HG03066 (cell line): Measurements from ENCODE around the gene RFLNA.
"Not testable (repeated sequence)": the region's sequence is repeated elsewhere in the genome, so short reads cannot be mapped to it uniquely, and the experiment has no call there.

Experiments used
- ATAC-seq: cut with Tn5 transposase; IDR thresholded peaks from one replicate; pipeline ENCODE4 v1.9.1; 2021; ENCODE audit warnings: low read depth; ENCODE audit not compliant: unreplicated experiment

RFLNA gene

DNA sequence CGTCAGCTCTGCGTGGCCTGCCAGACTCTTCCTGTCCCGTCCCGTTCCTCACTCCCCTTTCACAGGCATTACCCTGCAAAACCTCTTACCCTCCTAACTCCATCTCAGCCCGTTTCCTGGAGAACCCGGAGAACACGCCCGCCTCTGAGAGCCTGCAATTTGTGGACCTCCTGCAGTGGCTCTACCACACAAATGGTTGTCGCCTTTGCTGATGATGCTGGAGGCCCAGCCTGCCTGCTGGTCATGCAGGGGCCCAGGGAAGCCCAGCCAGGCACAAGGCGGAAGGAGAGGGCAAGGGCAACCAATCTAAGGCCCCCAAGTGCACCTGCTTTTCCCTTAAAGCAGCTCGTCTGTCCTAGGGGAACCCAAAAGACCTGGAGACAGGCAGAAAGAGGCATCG, 22.5 kb downstream of the RFLNA start:
- ATAC-seq: no peak

DNA sequence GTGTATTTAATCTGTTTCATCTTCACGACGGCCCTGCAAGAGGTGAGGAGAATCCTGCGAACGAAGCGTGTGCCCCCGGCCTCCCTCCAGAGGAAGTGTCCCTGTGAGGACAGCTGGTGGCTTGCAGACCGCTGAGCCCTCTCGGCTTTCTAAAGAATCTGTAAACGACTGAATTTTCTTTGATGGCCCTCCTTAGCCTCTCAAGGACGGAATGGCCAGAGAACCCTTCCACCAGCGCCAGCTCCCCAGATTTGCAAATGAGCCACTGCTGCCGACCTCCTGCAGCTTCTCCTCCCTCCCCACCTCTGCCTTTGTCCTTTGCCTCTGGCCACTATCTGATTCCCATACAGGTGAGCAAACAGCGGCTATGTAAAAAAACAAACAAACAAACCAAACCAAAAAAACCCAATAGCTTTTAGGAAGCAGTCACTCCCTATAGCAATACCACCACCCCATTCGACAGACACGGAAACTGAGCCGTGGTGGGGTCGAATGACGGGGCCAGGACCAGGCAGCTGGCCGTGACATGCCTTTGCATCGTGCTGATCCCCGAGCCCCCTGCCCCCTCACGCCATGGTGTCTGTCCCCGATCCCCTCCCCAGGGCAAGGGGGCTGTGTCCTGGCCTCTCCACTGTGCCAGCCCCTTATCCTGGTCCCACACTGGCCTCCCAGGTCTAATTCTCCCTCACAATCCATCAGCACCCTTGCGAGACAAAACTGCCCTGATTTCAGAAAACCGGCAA, 23.6 kb downstream of the RFLNA start:
- ATAC-seq: no peak

DNA sequence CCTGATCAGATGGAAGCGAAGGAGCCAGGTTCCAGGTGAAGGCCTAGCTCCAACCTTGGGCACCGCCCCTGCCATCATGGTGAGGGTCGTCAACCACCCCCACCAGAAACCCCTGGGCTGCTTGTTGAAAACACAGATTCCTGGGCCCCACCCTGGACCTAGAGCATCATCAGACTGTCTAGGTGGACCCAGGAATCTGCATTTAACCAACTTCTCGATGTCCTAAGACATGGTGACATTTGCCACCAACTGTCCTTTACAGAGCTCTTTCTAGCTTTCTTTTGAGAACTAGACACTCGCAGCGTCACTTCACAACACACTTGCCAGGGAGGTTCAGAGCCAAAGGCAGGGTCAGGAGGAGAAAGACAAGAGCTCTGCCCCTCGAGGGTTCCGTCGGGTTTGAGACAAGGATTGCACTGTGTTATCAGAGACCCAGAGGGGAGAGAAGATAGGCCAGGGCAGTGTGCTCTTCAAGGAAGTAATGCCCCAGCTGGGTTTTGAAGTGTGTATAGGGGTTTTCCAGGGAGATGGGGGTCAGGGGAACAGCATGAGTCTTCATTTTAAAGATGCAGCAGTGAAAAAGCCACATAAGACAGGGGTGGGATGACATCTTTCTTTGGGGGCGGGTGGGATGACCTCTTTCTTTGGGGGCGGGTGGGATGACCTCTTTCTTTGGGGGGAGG, 24.6 kb downstream of the RFLNA start:
- no peak for ATAC-seq

DNA sequence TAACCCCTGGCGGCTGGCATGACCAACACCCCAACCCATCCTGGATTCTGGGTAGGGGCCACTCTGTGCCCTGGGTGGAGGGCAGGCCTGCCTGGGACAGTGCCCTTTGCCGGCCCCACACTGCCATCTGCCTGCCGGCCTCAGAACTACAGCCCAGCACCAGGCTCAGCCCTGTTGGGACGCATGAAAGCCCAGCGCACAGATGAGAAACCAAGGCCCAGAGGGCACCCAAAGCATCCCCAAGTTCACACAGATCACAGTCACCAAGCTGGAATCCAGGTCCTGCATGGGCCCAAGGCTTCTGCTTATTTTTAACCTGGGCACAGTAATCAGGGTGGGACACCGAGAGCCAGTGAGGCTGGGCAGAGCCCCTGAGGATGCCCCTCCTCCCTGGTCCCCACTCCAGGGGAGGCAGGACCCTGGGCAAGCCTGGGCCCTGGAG, 26.2 kb downstream of the RFLNA start:
- ATAC-seq: peak; percentile 55

DNA sequence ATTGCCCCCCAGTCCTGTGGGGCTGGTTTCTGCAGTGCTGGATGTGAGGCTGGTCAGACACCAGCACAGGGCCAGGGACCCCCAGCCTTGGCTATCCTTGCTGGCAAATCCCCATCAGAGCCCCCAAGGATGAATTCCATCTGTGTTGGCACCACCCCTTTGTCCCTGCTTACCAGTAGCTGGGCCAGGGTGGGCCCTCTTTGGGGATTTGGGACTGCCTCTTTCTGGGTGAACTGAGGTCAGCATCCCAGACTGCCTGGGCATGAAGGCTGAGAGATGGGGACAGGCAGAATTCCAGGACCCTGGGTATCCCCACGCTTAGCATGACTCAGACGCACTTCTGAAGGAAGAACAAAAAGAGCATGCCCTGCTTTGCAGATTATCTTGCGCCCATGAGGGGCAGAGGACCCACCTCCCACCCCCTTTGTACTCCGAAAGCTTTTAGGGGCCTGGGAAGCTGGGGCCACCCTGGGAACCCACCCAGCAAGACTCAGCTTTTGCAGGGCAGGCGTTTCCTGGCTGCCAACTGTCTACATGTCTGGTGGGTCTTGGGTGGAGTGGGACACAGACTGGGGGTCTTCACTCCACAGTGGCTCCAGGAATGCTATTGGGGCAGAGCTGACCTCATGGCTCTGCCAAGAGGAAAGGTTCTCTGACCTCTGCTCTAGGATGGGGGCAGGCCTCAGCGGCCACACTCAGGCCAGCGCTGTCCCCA, 26.8 kb downstream of the RFLNA start:
- ATAC-seq: no peak

DNA sequence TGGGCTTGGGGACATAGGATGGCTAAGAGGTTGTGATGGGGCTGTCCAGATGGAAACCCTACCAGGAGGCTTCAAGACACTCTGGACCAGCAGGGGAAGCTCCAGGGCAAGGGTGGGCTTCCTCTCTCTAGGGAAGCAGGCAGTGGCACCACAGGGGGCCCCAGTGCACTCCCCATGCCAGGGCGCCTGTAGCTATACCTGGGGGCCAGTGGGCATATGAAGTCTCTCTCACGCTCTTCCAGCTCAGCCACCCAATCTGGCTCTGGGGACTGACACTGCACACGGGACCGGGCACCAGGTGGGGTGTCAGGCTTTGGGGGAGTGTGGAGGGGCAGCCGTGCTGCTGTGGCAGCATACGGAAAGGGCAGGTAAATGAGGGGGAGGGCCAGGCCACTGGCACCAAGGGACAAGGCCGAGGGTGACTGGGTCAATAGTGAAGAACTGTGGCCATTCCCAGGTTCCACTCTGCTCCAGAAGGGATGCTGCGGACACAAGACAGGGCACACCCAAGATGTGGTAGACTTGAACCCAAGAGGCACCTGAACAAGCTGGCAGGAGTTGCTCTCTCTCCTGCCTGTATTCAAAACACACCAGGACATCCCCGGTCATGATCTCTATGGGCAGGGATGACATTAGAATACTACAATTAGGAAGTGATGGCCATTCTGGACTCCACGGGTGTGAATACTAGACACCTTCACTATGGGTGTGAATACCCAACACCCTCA, 27.5 kb downstream of the RFLNA start:
- ATAC-seq: no peak

DNA sequence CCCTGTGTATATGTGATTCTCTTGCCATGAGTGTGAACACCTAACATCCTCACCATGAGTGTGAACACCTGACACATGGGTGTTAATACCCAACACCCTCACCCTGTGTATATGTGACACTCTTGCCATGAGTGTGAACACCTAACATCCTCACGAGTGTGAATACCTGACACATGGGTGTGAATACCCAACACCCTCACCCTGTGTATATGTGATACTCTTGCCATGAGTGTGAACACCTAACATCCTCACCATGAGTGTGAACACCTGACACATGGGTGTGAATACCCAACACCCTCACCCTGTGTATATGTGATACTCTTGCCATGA, 28.1 kb downstream of the RFLNA start:
- ATAC-seq: not testable (repeated sequence)

DNA sequence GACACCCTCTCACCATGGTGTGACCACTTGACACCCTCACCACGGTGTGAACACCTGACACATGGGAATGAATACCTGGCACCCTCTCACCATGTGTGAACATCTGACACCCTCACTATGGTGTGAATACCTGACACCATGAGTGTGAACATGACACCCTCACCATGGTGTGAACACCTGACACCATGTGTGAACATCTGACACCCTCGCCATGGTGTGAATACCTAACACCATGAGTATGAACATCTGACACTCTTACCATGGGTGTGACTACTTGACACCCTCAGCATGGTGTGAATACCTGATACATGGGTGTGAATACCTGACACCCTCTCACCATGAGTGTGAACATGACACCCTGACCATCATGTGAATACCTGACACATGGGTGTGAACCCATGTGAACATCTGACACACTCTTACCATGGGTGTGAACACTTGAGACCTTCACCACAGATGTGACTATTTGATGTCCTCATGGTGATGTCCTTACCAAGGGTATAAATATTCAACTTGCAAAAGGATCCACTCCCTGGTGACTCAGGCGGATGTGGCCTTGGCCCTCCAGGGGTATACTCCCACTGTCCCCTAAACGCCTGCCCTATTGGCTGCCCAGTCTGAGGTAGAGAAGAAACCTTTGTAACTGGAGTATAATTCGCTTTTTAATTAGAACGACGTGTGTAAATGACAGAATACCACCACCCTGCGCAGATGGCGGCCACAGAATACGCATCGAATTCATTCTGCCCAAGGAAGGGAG, 29.1 kb downstream of the RFLNA start:
- ATAC-seq: no peak

DNA sequence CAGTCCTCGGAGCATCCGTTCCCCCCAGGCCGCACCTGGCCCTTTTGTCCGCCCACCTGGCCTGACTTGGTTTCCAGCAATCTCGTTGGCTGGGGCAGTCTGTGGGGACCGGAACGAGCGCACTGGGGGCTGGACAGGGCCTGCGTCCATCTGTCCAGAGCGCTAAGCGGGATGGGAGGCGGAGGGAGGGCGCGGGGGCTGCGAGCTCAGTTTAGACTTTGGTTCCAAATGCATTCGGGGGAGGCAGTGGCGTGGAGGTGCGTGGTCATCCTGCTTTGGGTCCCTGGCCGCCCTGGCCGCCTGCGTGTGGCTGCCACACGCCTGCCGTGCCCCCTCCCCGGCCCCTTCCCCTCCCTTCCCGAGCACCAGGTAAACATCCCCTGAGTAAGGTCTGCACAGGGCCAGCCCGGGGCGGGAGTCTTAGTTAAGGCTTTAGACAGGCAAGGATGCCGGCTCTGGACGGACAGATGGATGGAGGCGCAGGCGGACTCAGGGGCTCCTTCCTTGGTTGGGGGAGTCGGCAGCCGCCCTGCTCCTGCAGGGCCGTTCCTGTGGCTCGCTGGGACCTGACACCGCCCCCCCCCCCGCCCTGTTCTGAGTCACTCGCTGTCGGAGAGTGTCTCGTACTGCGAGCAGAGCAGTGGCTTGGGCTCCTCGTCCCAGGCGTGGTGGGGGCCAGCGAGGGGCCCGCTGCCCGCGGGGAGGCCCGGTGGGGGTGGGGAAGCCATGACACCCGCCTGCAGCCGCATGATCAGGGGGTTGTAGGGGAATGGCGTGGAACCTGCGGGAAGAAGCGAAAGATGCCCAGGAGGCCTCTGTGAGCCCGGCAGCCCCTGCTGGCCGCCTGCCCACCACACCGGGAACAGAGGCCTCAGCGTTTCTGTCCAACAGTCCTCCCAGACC, 30.2 kb downstream of the RFLNA start:
- no peak for ATAC-seq

DNA sequence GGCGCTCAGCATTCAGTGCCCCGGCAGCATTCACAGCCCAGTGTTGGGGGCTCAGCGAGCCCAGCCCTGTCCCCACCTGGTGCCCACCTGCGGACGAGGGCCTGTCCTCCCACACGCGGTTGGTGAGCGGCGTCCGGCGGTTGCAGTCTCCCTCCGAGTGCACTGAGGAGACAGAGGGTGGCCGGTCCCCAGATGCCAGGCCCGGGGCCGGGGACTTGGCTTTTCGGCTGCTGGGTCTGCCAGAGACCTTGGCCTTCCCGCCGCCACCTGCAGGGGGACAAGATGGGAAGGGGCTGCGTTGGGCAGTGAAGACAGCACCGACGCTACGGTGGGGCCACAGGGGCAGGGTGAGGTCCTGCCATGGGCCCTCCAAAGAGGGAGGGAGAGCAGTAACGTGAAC, 31.2 kb downstream of the RFLNA start:
- ATAC-seq: no peak

DNA sequence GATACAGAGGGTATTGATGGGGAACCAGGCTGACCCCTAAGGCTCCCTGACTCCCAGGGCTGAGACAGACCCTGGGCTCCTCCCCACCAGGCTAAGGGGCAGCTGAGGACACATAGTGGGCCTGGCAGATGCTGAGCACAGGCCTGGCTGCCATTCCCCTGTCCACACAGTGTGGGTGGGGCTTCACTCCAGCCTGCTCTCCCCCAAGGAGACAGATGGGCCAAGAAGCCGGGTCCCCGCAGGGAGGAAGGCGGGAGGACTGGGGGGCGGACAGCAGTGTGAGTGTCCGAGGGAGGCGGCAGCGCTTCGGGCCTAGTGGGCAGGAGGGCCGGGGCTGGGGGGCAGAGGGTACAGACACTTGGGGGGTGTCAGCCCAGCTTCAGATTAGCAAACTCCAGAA, 32.0 kb downstream of the RFLNA start:
- ATAC-seq: no peak

DNA sequence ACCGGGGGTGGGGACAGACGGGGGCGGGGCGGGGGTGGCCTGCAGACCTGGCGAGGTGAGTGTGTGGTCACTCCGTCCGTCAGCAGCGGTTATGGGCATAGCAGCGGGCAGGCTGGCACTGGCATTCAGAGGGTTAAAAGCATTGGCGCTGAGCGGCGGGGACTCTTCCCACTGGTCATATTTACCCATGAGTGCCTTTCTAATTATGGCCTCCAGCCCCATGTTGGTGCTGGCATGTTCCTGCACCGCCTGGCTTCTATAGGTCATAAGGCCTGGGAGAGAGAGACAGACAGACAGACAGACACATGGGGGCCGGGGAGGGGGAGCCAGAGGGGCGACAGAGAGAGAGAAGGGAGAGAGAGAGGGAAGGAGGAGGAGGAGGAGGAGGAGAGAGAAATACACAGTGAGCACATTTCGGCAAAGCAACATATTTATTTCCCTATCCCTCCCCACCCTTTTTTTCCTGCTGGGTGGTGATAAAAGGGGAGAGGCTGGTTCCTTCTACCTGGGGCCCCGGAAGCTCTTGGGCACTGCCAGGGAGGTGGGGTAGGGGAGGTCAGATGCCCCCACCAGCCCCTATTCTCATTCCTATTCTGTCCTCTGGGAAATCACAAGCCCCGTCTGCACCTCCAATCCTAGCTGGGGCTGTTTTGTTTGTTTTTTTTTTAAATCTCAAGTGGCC, 32.6 kb downstream of the RFLNA start:
- no peak for ATAC-seq

DNA sequence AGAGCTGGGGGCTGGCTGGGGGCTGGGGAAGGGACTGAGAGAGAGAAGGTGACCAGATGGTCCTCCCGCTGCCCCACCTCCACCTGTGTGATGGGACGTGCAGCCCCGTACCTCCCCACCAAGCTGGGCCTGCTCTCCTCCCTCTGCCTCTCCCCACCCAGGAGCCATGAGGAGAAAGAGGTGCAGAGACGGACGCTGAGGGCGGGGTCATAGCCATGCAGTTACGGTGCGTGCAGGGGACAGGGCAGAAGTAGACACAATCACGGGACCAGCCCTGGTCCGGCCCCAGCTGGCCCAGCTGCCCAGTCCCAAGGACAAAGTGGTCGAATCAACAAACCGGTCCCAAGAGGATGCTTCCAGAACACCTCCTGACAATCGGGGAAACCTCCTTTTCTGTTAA, 33.2 kb downstream of the RFLNA start:
- ATAC-seq: no peak

DNA sequence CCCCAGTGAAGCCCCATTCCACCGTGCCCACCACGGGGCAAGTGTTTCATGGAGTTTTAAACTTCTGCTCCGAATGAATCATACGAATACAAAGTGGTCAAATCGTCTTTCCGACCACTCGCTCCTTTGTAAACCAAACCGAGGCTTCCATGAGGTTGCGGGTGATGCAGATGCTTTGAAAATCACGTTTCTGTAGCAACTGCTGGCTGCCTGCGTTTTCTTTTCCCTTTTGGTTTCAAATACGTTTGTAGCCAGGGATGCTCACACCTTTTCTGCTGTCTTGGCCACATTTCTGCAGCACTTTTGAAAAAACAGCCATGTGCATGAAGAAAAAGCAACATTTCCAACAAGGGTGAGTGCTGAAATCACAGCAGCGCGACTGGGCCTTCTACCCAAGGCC, 33.7 kb downstream of the RFLNA start:
- no peak for ATAC-seq

DNA sequence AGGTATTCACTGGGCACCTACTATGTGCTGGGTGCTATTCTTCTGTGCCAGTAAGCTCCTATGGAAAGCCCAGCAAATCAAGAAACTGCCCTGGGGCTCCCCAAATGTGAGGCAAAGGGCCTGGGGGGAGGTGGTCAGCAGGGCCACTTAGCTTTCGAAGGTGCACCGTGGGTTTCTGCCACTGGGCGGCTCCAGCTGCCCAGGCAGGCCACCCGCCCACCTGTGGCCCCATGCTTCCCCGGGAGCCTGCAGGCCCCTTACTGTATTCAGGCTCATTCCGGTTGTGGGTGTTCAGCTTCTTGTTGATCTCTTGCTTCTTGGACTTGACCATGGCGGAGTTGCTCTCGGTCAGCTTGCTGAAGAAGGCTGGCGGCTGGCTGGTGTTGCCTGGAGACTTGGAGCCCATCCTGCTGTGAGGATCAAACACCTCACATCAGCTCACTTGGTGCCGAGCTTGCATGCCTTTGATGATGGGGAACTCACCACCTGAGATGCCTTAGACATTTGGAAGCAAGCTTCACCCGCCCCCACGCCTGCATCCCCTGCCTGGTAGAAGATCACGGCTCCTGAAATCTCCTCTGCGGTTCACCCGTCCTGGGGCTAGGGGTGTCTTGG, 37.3 kb downstream of the RFLNA start:
- no peak for ATAC-seq

DNA sequence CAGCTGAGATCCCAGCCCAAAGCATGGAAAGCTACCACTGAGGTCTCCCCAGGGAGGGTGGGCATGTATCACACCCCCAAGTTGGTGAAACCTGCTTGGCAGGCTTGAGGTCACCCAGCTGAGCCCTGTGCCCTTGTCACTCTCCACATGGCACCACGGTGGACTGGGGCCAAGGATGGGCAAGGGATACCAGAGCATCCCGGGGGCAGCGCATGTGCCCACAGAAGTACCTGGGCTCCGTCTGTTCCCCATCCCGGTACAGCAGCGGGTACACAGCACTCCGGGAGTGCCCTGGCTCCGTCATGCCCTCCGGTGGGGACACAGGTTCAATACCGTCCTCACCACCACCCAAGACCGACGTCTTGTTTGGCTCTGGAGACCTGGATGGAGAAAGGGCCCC, 38.0 kb downstream of the RFLNA start:
- ATAC-seq: no peak

DNA sequence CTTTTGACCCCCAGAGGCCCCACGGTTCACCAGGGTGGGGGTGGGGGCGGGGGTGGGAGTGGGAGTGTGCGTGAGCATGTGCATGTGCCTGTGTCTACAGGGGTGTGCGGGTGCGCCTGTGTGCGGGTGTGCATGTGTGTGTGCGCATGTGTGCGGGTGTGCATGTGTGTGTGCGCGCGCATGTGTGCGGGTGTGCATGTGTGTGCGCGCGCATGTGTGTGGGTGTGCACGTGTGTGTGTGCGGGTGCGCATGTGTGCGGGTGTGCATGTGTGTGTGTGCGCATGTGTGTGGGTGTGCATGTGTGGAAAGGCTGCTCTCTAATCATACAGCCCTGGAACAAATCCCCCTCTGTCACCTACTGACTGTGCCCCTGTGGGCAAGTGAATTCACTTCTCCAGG, 38.8 kb downstream of the RFLNA start:
- no peak for ATAC-seq

DNA sequence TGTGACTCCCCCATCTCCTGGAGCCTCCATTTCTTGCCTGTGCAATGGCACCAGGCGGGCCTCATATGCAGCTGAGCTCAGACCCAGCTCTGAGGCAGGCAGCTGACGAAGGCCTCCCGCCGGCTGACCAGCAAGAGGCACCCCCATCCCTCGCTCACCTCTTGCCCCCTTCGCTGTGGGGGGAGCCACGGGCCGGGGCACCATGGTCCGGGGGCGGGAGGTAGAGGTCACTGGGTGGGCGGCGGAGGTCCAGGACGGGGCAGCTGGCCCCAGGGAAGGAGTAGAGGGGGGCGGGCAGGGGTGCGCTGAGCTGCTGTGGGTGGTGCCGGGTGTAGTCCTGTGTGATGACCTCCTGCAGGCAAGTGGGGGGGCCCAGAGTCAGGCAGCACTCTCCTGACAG, 39.4 kb downstream of the RFLNA start:
- ATAC-seq: no peak
